CD8-positive, alpha-beta memory T cell (primary cell): ENCODE data around the gene CHMP1B. TPM values are rescaled to one million over a fixed set of nuclear protein-coding genes. Genes with fewer than 3 reads are reported as not detected.

Experiments used
- CTCF ChIA-PET: fragments of 350-600 bp; sonication (Branson Sonifier 250); formaldehyde crosslinking; loops from one replicate; lab custom pipeline; 2021; ENCODE audit warnings: antibody characterized with exemption; lab: Charles Lee
- POLR2A ChIA-PET: fragments of 350-600 bp; sonication (Branson Sonifier 250); formaldehyde crosslinking; loops from one replicate; lab custom pipeline; 2021; ENCODE audit warnings: antibody characterized with exemption; lab: Charles Lee
- DNase-seq, 5 donors: peaks; one replicate each; pipeline versions ENCODE4 v3.0.0 to v3.0.0-alpha.2; 2020 to 2022; ENCODE audit warnings: mixed read lengths in 1 of 5
- H3K27ac ChIP-seq: one replicate; pipeline ENCODE4 v1.7.0; 2013; ENCODE audit warnings: low read depth, mild to moderate bottlenecking, low read length, moderate library complexity
- H3K27me3 ChIP-seq: 2 replicates; pipeline ENCODE4 v1.7.0; 2013; ENCODE audit warnings: low read length, mild to moderate bottlenecking; ENCODE audit not compliant: insufficient read depth, poor library complexity, severe bottlenecking
- H3K36me3 ChIP-seq: 2 replicates; pipeline ENCODE4 v1.7.0; 2013; ENCODE audit warnings: mild to moderate bottlenecking, low read length, moderate library complexity; ENCODE audit not compliant: insufficient read depth
- H3K4me1 ChIP-seq: 2 replicates; pipeline ENCODE4 v1.7.0; 2013; ENCODE audit warnings: mild to moderate bottlenecking, low read length, moderate library complexity; ENCODE audit not compliant: insufficient read depth
- H3K4me3 ChIP-seq: 2 replicates; pipeline ENCODE4 v1.7.0; 2013; ENCODE audit warnings: mild to moderate bottlenecking, low read length
- H3K9me3 ChIP-seq: 2 replicates; pipeline ENCODE4 v1.7.0; 2013; ENCODE audit warnings: mild to moderate bottlenecking, low read length
- H3K27ac Mint-ChIP-seq, 8 donors: one replicate each; pipeline ENCODE4 v1.8.0; 2020 to 2021; ENCODE audit warnings: mixed read lengths in 8 of 8, mild to moderate bottlenecking in 6 of 8, inconsistent platforms in 3 of 8, moderate library complexity in 3 of 8
- H3K27me3 Mint-ChIP-seq, 2 donors: one replicate each; pipeline ENCODE4 v1.8.0; 2020 to 2021; ENCODE audit warnings: mixed read lengths in 2 of 2, mild to moderate bottlenecking in 1 of 2, moderate library complexity in 1 of 2
- H3K36me3 Mint-ChIP-seq, 3 donors: one replicate each; pipeline ENCODE4 v1.8.0; 2020 to 2021; ENCODE audit warnings: mixed read lengths in 3 of 3, inconsistent platforms in 1 of 3, mild to moderate bottlenecking in 1 of 3
- H3K4me1 Mint-ChIP-seq, 3 donors: one replicate each; pipeline ENCODE4 v1.8.0; 2020 to 2021; ENCODE audit warnings: mixed read lengths in 3 of 3, inconsistent platforms in 1 of 3, mild to moderate bottlenecking in 1 of 3
- H3K4me3 Mint-ChIP-seq, 7 donors: one replicate each; pipeline ENCODE4 v1.8.0; 2020 to 2021; ENCODE audit warnings: mixed read lengths in 7 of 7, mild to moderate bottlenecking in 6 of 7, moderate library complexity in 4 of 7, inconsistent platforms in 2 of 7
- H3K9me3 Mint-ChIP-seq, 5 donors: one replicate each; pipeline ENCODE4 v1.8.0; 2020 to 2022; ENCODE audit warnings: mixed read lengths in 5 of 5, mild to moderate bottlenecking in 3 of 5, moderate library complexity in 2 of 5, inconsistent platforms in 1 of 5
- polyA plus RNA-seq: library from polyadenylated mRNA; unstranded; fragments of 300-500 nt; fragmentation: Illumina TruSeq; gene quantifications from one replicate; pipeline ENCODE4 v1.2.3, GENCODE V29; 2021
- total RNA-seq, 2 experiments: library from RNA; stranded (reverse); gene quantifications; one replicate each; pipeline ENCODE4 v1.2.3, GENCODE V29; 2021

The CHMP1B gene
- total and polyA plus RNA-seq, 3 experiments from 2014 or later, result 24.5 to 55.2 (median 24.9) TPM

- H3K4me3 ChIP-seq, result no peak overlapping the region
- POLR2A ChIA-PET, result no interaction called here
- H3K27ac ChIP-seq, result no peak overlapping the region
- H3K27me3 ChIP-seq, result no peaks in the 10 kb centered on the region
- CTCF ChIA-PET, result no interaction called here
- DNase-seq, result no peak
- H3K36me3 ChIP-seq, result no peaks in the 10 kb centered on the region
- H3K4me1 ChIP-seq, result no peaks in the 10 kb centered on the region
- no peak overlapping the region for H3K4me3 Mint-ChIP-seq
- no peak overlapping the region for H3K27ac Mint-ChIP-seq
- H3K9me3 Mint-ChIP-seq, result no peaks in the 10 kb centered on the region
- no peaks in the 10 kb centered on the region for H3K9me3 ChIP-seq
- H3K4me1 Mint-ChIP-seq, result no peaks in the 10 kb centered on the region
- no peaks in the 10 kb centered on the region for H3K36me3 Mint-ChIP-seq
- peaks cover 6 to 36% of the 10 kb centered on the region in 2 donors for H3K27me3 Mint-ChIP-seq
Observed at GRCh38 chr18:11811009-11811408, 40.2 kb upstream of the CHMP1B start.

- H3K4me1 Mint-ChIP-seq, result no peaks in the 10 kb centered on the region
- H3K4me1 ChIP-seq, result no peaks in the 10 kb centered on the region
- ChIA-PET POLR2A (no interaction called here), CTCF (no interaction called here)
- no peaks in the 10 kb centered on the region for H3K9me3 Mint-ChIP-seq
- H3K27ac ChIP-seq, result no peak overlapping the region
- no peak overlapping the region for H3K4me3 ChIP-seq
- no peaks in the 10 kb centered on the region for H3K36me3 Mint-ChIP-seq
- no peak overlapping the region for H3K4me3 Mint-ChIP-seq
- H3K27me3 Mint-ChIP-seq, result peaks cover 7 to 13% of the 10 kb centered on the region in 2 donors
- DNase-seq, result no peak
- no peak overlapping the region for H3K27ac Mint-ChIP-seq
- no peaks in the 10 kb centered on the region for H3K27me3 ChIP-seq
- no peaks in the 10 kb centered on the region for H3K36me3 ChIP-seq
- H3K9me3 ChIP-seq, result no peaks in the 10 kb centered on the region
Observed at GRCh38 chr18:11817229-11817628, 34.0 kb upstream of the CHMP1B start.

- H3K4me1 ChIP-seq, result no peaks in the 10 kb centered on the region
- H3K27me3 Mint-ChIP-seq, result peaks cover 9 to 17% of the 10 kb centered on the region in 2 donors
- H3K36me3 ChIP-seq, result no peaks in the 10 kb centered on the region
- H3K4me1 Mint-ChIP-seq, result no peaks in the 10 kb centered on the region
- no peaks in the 10 kb centered on the region for H3K9me3 Mint-ChIP-seq
- no peak for DNase-seq
- no peaks in the 10 kb centered on the region for H3K36me3 Mint-ChIP-seq
- ChIA-PET CTCF (no interaction called here), POLR2A (no interaction called here)
- no peak overlapping the region for H3K27ac ChIP-seq
- no peaks in the 10 kb centered on the region for H3K9me3 ChIP-seq
- peak overlapping the region in 1 of 8 donors; percentile 85 for H3K27ac Mint-ChIP-seq
- H3K4me3 Mint-ChIP-seq, result no peak overlapping the region
- H3K27me3 ChIP-seq, result no peaks in the 10 kb centered on the region
- no peak overlapping the region for H3K4me3 ChIP-seq
Observed at GRCh38 chr18:11818486-11819203, 32.6 kb upstream of the CHMP1B start.

- Mint-ChIP-seq H3K4me3 (no peak overlapping the region), H3K27me3 (peaks cover 3 to 17% of the 10 kb centered on the region in 2 donors), H3K36me3 (no peaks in the 10 kb centered on the region), H3K27ac (no peak overlapping the region), H3K4me1 (no peaks in the 10 kb centered on the region), H3K9me3 (no peaks in the 10 kb centered on the region)
- Histone ChIP-seq H3K9me3 (no peaks in the 10 kb centered on the region), H3K4me1 (no peaks in the 10 kb centered on the region), H3K4me3 (no peak overlapping the region), H3K36me3 (no peaks in the 10 kb centered on the region), H3K27ac (no peak overlapping the region), H3K27me3 (no peaks in the 10 kb centered on the region)
- ChIA-PET POLR2A (no interaction called here), CTCF (no interaction called here)
- DNase-seq, result no peak
Observed at GRCh38 chr18:11819938-11820337, 31.3 kb upstream of the CHMP1B start.

GRCh38 chr18:11820697-11821096, 30.5 kb upstream of the CHMP1B start:
- Histone ChIP-seq H3K36me3 (no peaks in the 10 kb centered on the region), H3K9me3 (no peaks in the 10 kb centered on the region), H3K4me3 (no peak overlapping the region), H3K27ac (no peak overlapping the region), H3K27me3 (no peaks in the 10 kb centered on the region), H3K4me1 (no peaks in the 10 kb centered on the region)
- POLR2A ChIA-PET, result no interaction called here
- Mint-ChIP-seq H3K4me1 (no peaks in the 10 kb centered on the region), H3K4me3 (no peak overlapping the region), H3K36me3 (no peaks in the 10 kb centered on the region), H3K27me3 (peaks cover 3 to 14% of the 10 kb centered on the region in 2 donors), H3K27ac (no peak overlapping the region), H3K9me3 (no peaks in the 10 kb centered on the region)
- no peak for DNase-seq
- CTCF ChIA-PET, result no interaction called here

- H3K36me3 Mint-ChIP-seq, result no peaks in the 10 kb centered on the region
- Histone ChIP-seq H3K27ac (no peak overlapping the region), H3K4me1 (no peaks in the 10 kb centered on the region), H3K27me3 (no peaks in the 10 kb centered on the region), H3K4me3 (no peak overlapping the region), H3K9me3 (no peaks in the 10 kb centered on the region), H3K36me3 (no peaks in the 10 kb centered on the region)
- H3K9me3 Mint-ChIP-seq, result no peaks in the 10 kb centered on the region
- H3K27me3 Mint-ChIP-seq, result peaks cover 3 to 10% of the 10 kb centered on the region in 2 donors
- no peak overlapping the region for H3K27ac Mint-ChIP-seq
- no peak overlapping the region for H3K4me3 Mint-ChIP-seq
- H3K4me1 Mint-ChIP-seq, result no peaks in the 10 kb centered on the region
- POLR2A ChIA-PET, result no interaction called here
- no peak for DNase-seq
- CTCF ChIA-PET, result no interaction called here
Observed at GRCh38 chr18:11821208-11821607, 30.0 kb upstream of the CHMP1B start.

- H3K4me1 ChIP-seq, result no peaks in the 10 kb centered on the region
- no peak overlapping the region for H3K27ac Mint-ChIP-seq
- H3K27ac ChIP-seq, result no peak overlapping the region
- no peak overlapping the region for H3K4me3 ChIP-seq
- no peaks in the 10 kb centered on the region for H3K36me3 Mint-ChIP-seq
- peaks cover 3 to 10% of the 10 kb centered on the region in 2 donors for H3K27me3 Mint-ChIP-seq
- H3K9me3 ChIP-seq, result no peaks in the 10 kb centered on the region
- no peak overlapping the region for H3K4me3 Mint-ChIP-seq
- no peaks in the 10 kb centered on the region for H3K27me3 ChIP-seq
- POLR2A ChIA-PET, result no interaction called here
- no peaks in the 10 kb centered on the region for H3K9me3 Mint-ChIP-seq
- CTCF ChIA-PET, result no interaction called here
- H3K36me3 ChIP-seq, result no peaks in the 10 kb centered on the region
- DNase-seq, result no peak
- H3K4me1 Mint-ChIP-seq, result no peaks in the 10 kb centered on the region
Observed at GRCh38 chr18:11821643-11822237, 29.5 kb upstream of the CHMP1B start.

- H3K9me3 Mint-ChIP-seq, result no peaks in the 10 kb centered on the region
- peaks cover 2 to 7% of the 10 kb centered on the region in 2 donors for H3K27me3 Mint-ChIP-seq
Observed at GRCh38 chr18:11823545-11823944, 27.7 kb upstream of the CHMP1B start.

More at GRCh38 chr18:11823545-11823944, 27.7 kb upstream of the CHMP1B start:
- Mint-ChIP-seq H3K27ac (no peak overlapping the region), H3K36me3 (no peaks in the 10 kb centered on the region), H3K4me1 (no peaks in the 10 kb centered on the region), H3K4me3 (no peak overlapping the region)
- Histone ChIP-seq H3K4me1 (no peaks in the 10 kb centered on the region), H3K36me3 (no peaks in the 10 kb centered on the region), H3K9me3 (no peaks in the 10 kb centered on the region), H3K27ac (no peak overlapping the region), H3K27me3 (no peaks in the 10 kb centered on the region), H3K4me3 (no peak overlapping the region)
- POLR2A ChIA-PET, result no interaction called here
- no peak for DNase-seq
- CTCF ChIA-PET, result no interaction called here
